Measurements from ENCODE around the gene DBT.
"Not testable (repeated sequence)": the region's sequence is repeated elsewhere in the genome, so short reads cannot be mapped to it uniquely, and the experiment has no call there.

DNA sequence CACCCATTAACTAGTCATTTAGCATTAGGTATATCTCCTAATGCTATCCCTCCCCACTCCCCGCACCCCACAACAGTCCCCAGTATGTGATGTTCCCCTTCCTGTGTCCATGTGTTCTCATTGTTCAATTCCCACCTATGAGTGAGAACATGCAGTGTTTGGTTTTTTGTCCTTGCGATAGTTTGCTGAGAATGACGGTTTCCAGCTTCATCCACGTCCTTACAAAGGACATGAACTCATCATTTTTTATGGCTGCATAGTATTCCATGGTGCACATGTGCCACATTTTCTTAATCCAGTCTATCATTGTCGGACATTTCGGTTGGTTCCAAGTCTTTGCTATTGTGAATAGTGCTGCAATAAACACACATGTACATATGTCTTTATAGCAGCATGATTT is 8.8 kb upstream of the DBT start:
- TF ChIP-seq POLR2A (IDR thresholded peaks at IDR 0.05; ENCODE audit: low read depth, low read length); EZH2 (IDR thresholded peaks at IDR 0.05; ENCODE audit: borderline replicate concordance, control insufficient read depth, low read depth, low read length); RBBP5 (conservative IDR thresholded peaks at IDR 0.05); ZNF384 (IDR thresholded peaks at IDR 0.05; ENCODE audit: borderline replicate concordance, low read depth, low read length); POLR2AphosphoS5 (IDR thresholded peaks at IDR 0.05; ENCODE audit: low read length): not testable (repeated sequence)
- TF ChIP-seq, protein P1, sequence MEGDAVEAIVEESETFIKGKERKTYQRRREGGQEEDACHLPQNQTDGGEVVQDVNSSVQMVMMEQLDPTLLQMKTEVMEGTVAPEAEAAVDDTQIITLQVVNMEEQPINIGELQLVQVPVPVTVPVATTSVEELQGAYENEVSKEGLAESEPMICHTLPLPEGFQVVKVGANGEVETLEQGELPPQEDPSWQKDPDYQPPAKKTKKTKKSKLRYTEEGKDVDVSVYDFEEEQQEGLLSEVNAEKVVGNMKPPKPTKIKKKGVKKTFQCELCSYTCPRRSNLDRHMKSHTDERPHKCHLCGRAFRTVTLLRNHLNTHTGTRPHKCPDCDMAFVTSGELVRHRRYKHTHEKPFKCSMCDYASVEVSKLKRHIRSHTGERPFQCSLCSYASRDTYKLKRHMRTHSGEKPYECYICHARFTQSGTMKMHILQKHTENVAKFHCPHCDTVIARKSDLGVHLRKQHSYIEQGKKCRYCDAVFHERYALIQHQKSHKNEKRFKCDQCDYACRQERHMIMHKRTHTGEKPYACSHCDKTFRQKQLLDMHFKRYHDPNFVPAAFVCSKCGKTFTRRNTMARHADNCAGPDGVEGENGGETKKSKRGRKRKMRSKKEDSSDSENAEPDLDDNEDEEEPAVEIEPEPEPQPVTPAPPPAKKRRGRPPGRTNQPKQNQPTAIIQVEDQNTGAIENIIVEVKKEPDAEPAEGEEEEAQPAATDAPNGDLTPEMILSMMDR (IDR thresholded peaks at IDR 0.05 in 2 of 3, conservative IDR thresholded peaks at IDR 0.05 in 1 of 3; ENCODE audit: control insufficient read depth in 2 of 3, extremely low read depth in 1 of 3, insufficient read depth in 1 of 3, low read depth in 3 of 3, low read length in 3 of 3), result not testable (repeated sequence)
